Gastroesophageal sphincter (tissue), 3 donors: ENCODE data around the gene SLC12A8.

ENCODE experiments used
- CTCF ChIP-seq, 4 experiments: fragments of 200-600 bp in 2 of 4; fragments of 450-650 bp in 2 of 4; sonication (generic) in 1 of 4; IDR thresholded peaks; one replicate each; pipeline ENCODE4 v1.5.1; 2017 to 2019; ENCODE audit warnings: antibody characterized with exemption in 4 of 4, mild to moderate bottlenecking in 2 of 4, moderate library complexity in 2 of 4
- EP300 ChIP-seq: sonication (generic); formaldehyde crosslinking; IDR thresholded peaks from one replicate; pipeline ENCODE4 v1.6.1; 2017; ENCODE audit warnings: antibody characterized with exemption, mild to moderate bottlenecking
- POLR2A ChIP-seq, 2 donors: fragments of 450-650 bp; IDR thresholded peaks; one replicate each; pipeline ENCODE4 v1.6.1; 2017; ENCODE audit warnings: antibody characterized with exemption in 2 of 2, mild to moderate bottlenecking in 2 of 2, moderate library complexity in 1 of 2

- TF ChIP-seq EP300: no peak
- no peak for TF ChIP-seq POLR2A (IDR thresholded peaks at IDR 0.05)
- TF ChIP-seq CTCF (IDR thresholded peaks at IDR 0.05): no peak
Measured at GRCh38 chr3:125152951-125153350, 59.6 kb downstream of the SLC12A8 start.
